COLO829 (cell line): ENCODE measurements around the gene CA10.

Source experiments
- DNase-seq: peaks from one replicate; pipeline ENCODE4 v3.0.0; 2012; ENCODE audit warnings: low spot score

The CA10 gene

DNA sequence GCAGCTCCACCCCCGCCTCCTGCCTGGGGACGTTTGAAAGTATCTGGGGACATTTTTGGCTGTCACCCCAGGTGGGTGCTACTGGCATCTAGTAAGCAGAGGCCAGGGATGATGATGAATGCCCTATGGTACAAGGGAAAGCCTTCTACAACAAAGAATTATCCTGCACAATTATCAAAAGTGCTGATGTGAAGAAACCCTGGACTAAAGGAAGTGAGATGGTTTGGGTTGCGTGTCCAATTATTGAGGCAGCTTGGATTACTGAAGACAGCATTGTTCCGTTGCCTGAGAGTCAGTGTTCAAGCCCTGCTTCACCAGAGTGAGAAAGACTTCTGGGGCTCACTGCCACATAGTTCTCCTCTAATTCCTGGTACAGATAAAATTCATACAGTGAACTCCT, 343.4 kb downstream of the CA10 start:
- no peak for DNase-seq

GRCh38 chr17:51814521-51814920, 344.0 kb downstream of the CA10 start:
- DNase-seq, result no peak

DNA sequence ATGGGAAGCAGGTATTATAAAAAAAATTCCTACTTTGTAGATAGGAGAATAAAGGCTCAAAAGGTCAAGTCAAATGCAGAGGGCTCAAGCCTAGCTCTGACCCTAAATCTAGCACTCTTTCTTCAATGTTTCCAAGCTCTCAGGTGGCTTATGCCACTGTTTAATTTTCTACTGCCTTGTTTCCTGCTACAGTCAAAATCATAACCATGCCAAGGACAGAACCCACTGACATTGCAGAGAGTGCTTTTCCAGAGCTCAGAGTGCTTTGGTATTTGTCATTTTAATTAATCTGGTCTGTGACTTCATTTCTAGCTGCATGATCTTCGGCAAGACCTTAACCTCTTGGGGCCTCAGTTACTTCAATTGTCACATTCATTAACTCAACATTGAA, 344.7 kb downstream of the CA10 start:
- no peak for DNase-seq

DNA sequence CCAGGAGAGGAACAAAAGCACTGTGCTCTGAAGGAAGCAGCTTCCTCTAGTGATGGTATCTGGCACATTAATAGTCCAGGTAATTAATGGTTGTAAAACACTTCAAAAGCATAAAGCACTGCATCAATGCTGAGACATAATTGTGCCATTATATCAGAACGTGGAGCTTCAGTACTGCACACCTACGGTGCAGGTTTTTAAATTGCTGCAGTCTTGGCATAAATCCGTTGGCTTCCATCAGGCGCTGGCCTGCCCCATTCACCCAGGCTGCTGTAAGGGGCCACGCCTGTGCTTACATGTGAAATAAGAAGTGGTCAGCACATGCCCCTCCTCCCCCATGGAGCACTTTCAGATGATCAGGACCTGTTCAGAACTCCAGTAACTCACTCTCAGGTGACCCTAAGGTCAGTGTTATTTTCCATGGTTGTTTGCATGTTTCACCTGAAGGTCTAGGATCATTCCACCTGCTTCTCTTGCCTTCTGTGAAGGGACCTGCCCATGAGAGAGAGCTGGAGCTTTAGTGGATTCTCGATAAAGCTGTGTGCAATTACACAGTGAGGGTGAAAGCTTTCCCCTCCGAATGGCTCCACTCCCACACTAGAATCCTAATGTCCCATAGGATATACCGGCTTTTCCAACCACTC, 345.3 kb downstream of the CA10 start:
- no peak for DNase-seq

- no peak for DNase-seq
Measured at GRCh38 chr17:51807460-51807859, 351.1 kb downstream of the CA10 start.

- DNase-seq, result no peak
Measured at GRCh38 chr17:51805765-51806164, 352.7 kb downstream of the CA10 start.

DNA sequence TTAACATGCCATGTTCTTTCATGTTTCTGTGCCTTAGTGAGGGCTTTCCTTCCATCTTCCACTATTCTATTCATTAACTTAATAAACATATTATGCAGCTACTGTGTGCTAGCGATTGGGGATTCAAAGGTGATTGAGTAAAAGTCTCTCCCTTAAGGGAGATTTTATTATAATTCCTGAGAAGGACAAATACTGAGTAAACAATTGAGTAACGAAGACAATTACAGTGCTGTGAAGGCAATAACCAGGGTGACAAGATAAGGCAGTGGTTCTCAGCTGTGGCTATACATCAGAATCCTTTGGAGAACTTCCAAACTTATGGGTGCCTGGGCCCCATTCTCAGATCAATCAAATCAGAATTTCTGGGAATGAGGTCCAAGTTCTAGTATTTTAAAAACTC, 353.3 kb downstream of the CA10 start:
- no peak for DNase-seq

- DNase-seq, result no peak
Measured at GRCh38 chr17:51803161-51803560, 355.4 kb downstream of the CA10 start.

DNA sequence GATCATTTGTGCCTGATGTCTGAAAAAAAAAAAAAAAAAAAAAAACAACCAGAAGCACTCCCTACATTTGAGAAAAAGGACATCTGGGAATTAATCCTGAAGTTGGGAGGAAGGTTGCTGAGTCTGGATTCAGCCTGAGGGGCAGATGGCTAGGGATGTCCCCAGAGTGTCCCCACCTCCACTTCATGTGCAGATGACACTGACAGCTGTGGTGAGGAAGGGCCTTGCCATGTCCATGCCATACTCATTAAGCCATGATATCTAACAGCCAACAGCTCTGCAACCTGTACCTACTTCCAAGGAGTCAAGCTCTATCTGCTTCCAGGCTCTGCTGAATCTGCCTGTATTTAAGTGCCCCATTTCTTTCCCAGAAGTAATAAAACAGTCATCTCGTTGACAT, 356.0 kb downstream of the CA10 start:
- DNase-seq, result no peak

DNA sequence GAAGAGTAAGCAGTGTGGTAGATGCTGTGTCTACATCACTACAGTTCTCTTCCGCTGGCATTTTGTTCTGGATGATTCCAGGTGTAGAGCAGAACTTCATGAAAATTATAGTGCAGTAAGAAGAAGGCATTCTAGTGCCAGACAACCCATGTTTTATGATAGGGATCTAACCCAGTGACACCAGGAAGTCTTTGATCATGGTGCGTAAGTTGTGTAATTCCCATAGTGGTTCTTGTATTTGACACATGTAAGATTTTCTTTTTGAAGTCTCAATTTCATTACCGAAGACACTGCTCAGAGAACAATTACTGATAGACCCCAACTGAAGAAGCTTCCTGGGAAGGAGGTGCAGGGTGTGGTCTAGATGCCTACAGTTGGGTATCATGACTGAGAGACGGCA, 356.9 kb downstream of the CA10 start:
- DNase-seq, result no peak

GRCh38 chr17:51799981-51800380, 358.5 kb downstream of the CA10 start:
- no peak for DNase-seq

GRCh38 chr17:51799240-51799639, 359.3 kb downstream of the CA10 start:
- no peak for DNase-seq

GRCh38 chr17:51797150-51797549, 361.4 kb downstream of the CA10 start:
- no peak for DNase-seq

GRCh38 chr17:51796026-51796425, 362.5 kb downstream of the CA10 start:
- no peak for DNase-seq

DNA sequence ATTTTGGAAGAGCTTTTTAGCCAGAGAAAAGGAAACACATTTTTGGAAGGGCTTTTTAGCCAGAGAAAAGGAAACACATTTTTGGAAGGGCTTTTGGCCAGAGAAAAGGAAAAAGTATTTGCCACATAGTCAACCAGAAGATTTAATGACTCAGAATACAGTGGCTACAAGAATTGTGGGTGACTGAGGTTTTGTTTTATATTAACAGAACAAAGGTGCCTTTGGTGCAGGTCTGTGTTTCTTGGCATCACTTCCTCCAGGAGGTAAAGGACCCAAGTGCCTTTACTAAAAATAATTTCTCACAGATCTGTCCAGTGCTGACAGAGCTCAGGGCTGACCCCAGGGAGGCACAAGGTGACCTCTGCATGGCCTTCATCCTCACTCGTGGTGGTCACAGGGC, 363.1 kb downstream of the CA10 start:
- DNase-seq, result no peak

DNA sequence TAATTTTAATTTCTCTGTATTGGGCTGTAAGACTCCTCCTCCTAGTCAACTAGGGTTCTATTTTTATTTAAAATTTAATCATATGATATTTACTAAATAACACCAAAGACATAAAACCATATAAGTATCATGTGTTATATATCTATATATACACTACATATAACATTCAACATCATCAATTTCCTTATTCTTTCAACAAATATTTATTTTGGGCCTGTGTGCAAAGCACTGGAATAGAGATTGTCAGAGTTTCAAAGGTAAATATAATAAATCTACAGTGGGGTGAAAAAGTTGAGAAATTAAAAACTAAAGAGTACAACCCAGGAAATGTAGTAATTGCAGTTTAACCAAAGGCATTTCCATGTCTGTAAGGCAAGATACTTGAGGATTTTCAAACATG, 364.0 kb downstream of the CA10 start:
- DNase-seq, result no peak

GRCh38 chr17:51793686-51794085, 364.8 kb downstream of the CA10 start:
- DNase-seq, result no peak

DNA sequence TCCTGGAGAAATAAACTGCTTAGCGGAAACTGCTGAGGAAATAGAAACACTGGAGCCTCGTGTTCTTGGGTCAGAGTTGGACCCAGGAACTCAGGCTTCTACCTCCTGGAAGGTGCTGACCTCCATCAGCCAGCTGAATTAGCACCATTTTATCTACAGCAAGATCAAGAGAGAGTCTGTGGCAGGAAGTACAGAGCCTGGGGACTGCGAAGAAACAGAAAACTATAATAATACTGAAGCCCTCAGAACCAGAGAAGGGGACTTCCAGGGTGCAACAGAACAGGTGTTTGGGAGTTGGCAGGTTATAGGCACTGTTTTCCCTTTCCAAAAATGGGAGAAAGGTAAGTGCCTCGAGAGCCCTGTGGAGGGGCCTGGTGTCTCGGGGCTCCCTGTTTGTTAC, 379.7 kb downstream of the CA10 start:
- DNase-seq, result no peak

DNA sequence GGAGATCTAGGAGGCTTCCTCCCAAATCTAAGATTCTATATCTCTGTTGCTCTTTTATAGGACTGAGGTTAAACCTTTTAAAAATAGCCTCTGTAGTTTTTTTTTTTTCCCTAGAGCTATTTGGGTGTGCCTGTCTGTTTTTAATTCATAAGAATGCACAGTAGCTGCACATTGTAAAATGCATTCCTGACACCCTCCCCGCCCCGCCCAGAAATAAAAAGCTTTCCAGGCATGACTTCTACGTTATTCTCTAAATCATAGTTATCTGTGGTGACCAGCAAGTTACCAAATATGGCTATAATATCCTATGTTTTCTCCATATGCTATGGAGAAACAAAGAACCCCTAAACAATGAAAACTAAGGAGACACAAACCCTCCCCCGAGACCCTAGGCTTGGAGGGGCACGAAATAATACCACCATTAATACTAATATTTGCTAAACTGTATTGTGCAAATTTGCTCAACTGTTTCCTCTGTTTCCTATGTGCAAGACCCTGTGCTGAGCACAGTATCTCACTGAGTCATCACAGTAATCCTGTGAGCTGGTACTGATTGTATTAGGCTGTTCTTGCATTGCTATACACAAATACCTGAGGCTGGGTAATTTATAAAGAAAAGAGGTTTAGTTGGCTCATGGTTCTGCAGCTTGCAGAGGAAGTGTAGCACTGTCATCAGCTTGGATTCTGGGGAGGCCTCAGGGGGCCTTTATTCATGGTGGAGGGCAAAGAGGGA, 388.3 kb downstream of the CA10 start:
- no peak for DNase-seq

DNA sequence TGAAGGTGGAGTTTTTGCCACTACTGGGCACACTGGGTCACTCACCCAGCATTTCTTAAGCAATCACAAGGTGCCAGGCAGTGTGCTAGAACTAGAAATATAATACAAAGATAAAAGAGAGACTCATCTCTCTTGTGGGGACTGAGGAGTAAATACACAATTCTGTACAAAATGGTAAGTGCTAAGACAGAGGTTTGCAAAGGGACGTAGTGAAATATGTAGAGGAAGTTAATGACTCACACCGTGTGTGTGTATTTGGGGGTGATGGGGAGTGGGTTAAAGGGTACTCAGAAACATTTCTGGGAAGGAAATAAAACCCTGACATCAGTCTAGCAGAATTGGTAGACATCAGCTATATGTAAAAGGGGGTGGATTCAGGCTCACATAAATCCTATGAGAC, 389.3 kb downstream of the CA10 start:
- no peak for DNase-seq

- DNase-seq, result no peak
Measured at GRCh38 chr17:51768706-51769105, 389.8 kb downstream of the CA10 start.

- no peak for DNase-seq
Measured at GRCh38 chr17:51767287-51767686, 391.2 kb downstream of the CA10 start.

GRCh38 chr17:51765282-51766135, 393.0 kb downstream of the CA10 start:
- DNase-seq, result no peak
